Measurements from ENCODE around the gene HK1.

Gene HK1

DNA sequence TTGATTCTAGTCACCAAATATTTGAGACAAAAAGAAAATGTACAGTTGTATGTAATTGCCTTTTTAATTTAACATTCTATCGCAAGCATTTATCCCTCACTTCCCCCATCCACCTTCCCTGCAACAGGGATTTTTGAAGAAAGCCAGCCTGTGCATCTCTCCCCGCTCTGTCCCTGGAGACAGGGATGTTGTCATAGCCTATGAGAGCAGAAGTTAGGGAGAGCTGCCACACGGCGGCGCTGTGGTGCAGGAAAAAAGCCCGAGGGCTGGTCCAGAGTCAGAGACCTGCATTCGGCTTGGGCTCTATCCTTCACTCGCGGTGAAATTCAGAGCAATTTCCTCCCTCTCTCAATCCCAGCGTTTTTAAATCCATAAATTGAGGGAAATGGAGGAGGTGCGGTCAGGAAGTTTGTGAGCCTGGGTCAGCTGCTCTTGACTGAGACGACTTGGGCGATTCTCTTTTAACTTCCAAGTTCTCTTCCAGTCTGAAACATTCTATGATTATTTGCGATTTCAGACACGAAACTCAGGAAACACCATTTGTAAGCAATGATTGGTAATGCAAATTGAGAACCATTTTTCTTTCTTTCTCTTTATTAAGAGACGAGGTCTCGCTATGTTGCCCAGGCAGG, 40.7 kb upstream of the HK1 start:
- TF ChIP-seq CTCF (IDR thresholded peaks at IDR 0.05; ENCODE audit: control insufficient read depth, extremely low read depth, insufficient read depth), result peak; percentile 95
- DNase-seq (ENCODE audit: low read depth), result no peak
- no peak overlapping the region for H3K4me3 ChIP-seq (ENCODE audit: low read depth, low read length)

GRCh38 chr10:69239136-69239535, 39.2 kb upstream of the HK1 start:
- H3K4me3 ChIP-seq (ENCODE audit: low read depth, low read length), result no peak overlapping the region
- no peak for TF ChIP-seq CTCF (IDR thresholded peaks at IDR 0.05; ENCODE audit: control insufficient read depth, extremely low read depth, insufficient read depth)
- DNase-seq (ENCODE audit: low read depth), result no peak

DNA sequence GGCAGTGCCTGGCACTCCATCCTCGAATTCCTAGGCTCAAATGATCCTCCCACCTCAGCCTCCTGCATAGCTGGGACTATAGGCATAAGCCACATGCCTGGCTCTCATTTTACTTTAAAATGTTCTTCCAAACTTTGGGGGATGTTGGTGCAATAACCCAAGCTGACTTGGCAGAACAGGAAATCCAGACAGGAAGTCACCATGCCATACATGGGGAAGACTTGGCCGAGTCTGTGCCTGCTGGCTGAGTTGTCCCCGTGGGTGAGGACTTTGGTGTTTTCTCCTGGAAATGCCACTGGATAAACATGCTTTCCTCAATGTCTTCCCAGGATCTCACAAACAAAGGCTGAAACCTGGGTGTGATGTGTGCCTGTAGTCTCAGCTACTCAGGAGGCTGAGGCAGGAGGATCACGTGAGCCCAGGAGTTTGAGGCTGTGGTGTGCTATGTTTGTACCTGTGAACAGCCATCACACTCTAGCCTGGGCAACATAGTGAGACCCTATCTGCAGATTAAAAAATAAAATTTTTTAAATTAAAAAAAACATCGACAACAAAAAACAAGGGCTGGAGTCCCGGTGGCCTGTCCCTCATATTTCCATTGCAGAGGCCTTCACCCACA, 38.4 kb upstream of the HK1 start:
- no peak for DNase-seq (ENCODE audit: low read depth)
- H3K4me3 ChIP-seq (ENCODE audit: low read depth, low read length), result no peak overlapping the region
- no peak for TF ChIP-seq CTCF (IDR thresholded peaks at IDR 0.05; ENCODE audit: control insufficient read depth, extremely low read depth, insufficient read depth)

GRCh38 chr10:69240455-69240854, 37.8 kb upstream of the HK1 start:
- TF ChIP-seq CTCF (IDR thresholded peaks at IDR 0.05; ENCODE audit: control insufficient read depth, extremely low read depth, insufficient read depth), result no peak
- no peak for DNase-seq (ENCODE audit: low read depth)
- H3K4me3 ChIP-seq (ENCODE audit: low read depth, low read length), result no peak overlapping the region

DNA sequence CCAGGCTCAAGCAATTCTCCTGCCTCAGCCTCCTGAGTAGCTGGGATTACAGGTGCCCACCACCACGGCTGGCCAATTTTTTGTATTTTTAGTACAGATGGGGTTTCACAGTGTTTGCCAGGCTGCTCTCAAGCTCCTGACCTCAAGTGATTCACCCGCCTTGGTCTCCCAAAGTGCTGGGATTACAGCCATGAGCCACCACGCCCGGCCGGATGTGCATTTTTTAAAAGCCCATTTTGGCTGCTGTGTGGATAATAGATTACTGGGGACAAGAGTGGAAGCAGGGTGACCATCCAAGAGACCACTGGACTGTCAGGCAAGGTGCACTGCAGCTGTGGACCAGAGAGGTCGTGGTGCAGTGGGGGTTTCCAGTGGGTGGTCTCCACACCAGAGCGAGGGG, 36.7 kb upstream of the HK1 start:
- no peak for DNase-seq (ENCODE audit: low read depth)
- no peak for TF ChIP-seq CTCF (IDR thresholded peaks at IDR 0.05; ENCODE audit: control insufficient read depth, extremely low read depth, insufficient read depth)
- no peak overlapping the region for H3K4me3 ChIP-seq (ENCODE audit: low read depth, low read length)

DNA sequence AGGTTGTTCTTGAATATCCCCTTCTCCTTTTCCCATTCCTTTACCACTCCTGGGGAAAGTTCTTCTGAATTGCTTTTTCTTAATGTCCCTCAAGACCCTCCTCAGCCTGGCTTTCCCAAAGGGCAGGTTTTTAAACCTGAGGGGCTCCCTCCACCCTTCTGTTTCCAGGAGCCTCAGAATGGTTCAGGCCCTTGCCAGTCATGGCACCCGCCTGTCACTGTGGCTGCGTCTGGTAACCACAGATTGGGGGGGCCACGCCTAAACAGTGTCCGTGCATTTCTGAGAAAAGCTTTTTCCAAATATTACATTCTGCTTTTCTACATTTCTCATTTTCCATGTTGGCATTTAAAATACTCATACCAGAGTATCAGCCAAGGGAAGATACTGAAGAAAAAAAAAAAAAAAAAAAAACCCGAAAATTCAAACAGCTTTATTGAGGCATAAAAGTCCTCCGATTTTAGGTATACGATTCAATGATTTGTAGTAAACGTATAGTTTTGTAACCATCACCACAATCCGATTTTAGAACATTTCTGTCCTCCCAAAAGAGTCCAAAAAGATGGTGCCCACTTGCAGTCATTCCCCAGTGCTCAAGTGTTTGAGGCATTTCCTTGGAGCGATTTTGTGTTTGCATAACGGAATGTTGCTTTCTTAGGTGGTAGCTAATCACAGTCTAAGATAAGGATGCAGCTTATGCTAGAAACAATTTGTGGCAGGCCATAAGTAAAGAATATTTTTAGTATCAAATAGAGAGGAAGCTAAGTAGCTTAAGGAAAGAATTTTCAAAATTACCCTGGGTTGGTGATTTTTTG, 36.0 kb upstream of the HK1 start:
- no peak for DNase-seq (ENCODE audit: low read depth)
- H3K4me3 ChIP-seq (ENCODE audit: low read depth, low read length), result no peak overlapping the region
- TF ChIP-seq CTCF (IDR thresholded peaks at IDR 0.05; ENCODE audit: control insufficient read depth, extremely low read depth, insufficient read depth), result no peak
